ENCODE measurements around the gene SPTLC3.
A peak's percentile ranks its signal among the peaks of the same experiment; 100 is the strongest.

The SPTLC3 gene

DNA sequence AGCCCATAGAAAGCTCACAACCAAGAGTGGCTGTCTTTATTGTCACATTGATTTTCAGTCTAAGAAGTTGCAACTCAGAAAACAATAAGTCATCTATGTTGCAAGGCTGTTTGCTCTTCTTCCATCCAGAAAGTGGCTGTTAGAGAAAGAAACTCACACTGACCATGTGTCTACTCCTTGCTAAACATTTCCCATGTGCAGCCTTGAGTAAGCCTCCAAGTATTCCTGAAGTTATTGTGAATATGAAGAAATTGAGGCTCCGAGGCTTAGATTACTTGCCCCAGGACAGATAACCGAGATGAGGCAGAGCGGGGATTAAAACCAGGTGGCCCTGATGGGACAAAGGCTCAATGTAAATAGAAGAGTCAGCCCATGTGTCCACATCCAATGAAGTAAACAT is 105.0 kb downstream of the SPTLC3 start:
- H3K4me3 ChIP-seq (ENCODE audit: low read length): no peak overlapping the region
- TF ChIP-seq, protein P1, sequence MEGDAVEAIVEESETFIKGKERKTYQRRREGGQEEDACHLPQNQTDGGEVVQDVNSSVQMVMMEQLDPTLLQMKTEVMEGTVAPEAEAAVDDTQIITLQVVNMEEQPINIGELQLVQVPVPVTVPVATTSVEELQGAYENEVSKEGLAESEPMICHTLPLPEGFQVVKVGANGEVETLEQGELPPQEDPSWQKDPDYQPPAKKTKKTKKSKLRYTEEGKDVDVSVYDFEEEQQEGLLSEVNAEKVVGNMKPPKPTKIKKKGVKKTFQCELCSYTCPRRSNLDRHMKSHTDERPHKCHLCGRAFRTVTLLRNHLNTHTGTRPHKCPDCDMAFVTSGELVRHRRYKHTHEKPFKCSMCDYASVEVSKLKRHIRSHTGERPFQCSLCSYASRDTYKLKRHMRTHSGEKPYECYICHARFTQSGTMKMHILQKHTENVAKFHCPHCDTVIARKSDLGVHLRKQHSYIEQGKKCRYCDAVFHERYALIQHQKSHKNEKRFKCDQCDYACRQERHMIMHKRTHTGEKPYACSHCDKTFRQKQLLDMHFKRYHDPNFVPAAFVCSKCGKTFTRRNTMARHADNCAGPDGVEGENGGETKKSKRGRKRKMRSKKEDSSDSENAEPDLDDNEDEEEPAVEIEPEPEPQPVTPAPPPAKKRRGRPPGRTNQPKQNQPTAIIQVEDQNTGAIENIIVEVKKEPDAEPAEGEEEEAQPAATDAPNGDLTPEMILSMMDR (conservative IDR thresholded peaks at IDR 0.05; ENCODE audit: low read length): no peak
- no peak for DNase-seq (ENCODE audit: low read depth)

DNA sequence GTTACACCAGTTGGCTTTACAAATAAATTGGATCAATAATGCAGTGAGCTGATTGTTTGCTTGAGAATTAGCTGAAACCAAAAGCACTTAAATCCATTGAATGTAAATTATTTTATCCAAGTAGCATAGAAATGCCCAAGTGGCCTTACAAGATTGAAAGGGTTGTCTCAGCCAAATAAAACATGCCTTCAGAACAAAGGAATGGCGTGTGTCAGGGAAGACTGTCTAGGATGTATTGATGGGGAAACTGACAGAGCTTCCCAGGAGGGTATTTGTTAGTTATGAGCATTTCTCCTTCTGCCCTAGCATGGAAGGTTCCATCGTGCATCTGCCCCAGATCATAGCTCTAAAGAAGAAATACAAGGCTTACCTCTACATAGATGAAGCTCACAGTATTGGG is 108.4 kb downstream of the SPTLC3 start:
- TF ChIP-seq, protein P1 (conservative IDR thresholded peaks at IDR 0.05; ENCODE audit: low read length): no peak
- DNase-seq (ENCODE audit: low read depth): no peak
- no peak overlapping the region for H3K4me3 ChIP-seq (ENCODE audit: low read length)

DNA sequence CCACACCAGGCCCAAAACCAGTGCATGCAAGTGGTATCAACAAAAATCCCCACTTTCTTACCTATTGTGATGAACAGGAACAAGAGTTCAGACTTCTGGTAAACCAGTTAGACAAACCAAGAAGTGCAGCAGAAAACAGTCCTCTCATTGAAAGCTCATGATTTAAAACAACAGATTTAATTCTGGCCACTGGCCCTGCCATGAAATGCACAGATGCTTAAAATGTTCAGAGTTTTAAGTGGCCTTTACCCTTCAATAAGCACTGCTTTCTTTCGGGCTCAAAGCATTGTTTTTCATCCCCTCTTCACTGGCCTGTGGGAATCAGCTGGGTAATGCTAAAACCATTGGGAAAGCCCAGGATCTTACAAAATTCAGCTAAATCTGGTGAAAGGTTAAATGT is 109.9 kb downstream of the SPTLC3 start:
- no peak overlapping the region for H3K4me3 ChIP-seq (ENCODE audit: low read length)
- no peak for DNase-seq (ENCODE audit: low read depth)
- TF ChIP-seq, protein P1 (conservative IDR thresholded peaks at IDR 0.05; ENCODE audit: low read length): no peak

DNA sequence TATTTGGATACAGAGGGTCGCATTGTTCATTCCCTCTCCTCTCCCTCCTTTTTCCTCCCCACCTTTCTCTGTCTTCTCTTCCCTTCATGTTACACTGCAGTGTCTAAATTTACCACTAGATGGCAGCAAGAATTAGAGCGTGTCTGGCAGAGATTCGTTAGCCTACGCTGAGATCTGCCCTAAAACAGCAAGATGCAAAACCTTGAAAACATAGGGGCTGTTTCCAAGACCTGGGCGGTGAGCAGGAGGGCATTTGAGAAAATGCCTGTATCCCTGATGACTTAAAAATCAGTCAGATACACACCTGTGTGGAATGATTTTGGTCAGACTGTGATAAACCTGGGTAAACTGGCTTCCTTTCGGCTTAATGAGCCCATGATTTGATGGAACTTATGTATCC is 110.8 kb downstream of the SPTLC3 start:
- DNase-seq (ENCODE audit: low read depth): peak; percentile 65
- TF ChIP-seq, protein P1 (conservative IDR thresholded peaks at IDR 0.05; ENCODE audit: low read length): peak; percentile 95
- H3K4me3 ChIP-seq (ENCODE audit: low read length): no peak overlapping the region

DNA sequence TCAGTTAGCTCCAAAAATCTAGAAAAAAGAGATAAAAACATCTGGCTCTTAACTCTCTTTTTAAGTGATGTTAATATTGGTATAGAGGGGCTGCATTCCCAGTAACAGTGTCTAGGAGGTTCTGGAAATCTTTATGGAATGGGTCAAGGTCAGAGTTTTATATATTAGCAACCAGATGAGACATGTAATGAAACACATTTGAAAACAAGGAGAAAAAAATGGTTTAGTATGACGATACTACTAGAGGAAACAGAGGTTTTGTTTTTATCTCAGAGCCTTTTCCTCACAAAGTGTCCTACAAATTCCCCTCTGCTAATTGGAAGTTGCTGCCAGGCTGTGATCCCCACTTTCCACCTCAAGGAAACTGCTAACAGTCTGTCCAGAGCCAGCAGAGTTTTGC is 111.7 kb downstream of the SPTLC3 start:
- no peak for DNase-seq (ENCODE audit: low read depth)
- no peak overlapping the region for H3K4me3 ChIP-seq (ENCODE audit: low read length)
- TF ChIP-seq, protein P1 (conservative IDR thresholded peaks at IDR 0.05; ENCODE audit: low read length): no peak

DNA sequence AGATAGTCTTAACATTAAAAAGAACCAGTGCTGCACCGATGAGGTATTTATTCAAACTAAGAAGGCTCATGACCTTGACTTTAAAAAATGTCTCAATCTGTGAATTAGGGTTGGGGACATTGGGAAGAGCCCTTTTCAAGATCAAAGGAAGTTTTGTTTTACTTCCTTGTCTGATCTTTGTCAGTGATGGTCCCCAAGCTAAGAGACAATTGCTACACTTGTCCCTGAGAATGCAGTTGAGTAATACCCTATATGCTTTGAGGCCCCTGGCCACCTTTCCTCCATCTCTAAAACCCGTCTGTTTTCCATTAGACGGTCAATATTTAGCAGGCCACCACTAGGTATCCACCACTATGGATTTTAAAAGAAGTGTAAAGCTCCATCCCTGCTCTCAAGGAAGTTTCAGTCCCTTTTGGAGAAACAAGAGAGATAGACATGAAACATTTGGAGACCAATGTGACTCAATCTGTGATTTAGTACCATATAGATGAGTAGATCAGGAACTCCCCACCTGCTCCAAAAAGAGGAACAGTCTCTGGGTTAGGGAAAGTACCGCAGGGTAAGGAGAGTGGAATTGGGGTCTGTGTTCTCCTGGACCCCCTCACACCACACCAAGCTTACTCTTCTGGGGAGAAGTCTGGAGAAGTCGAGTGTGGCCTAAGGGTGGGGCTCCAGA is 113.2 kb downstream of the SPTLC3 start:
- H3K4me3 ChIP-seq (ENCODE audit: low read length): no peak overlapping the region
- DNase-seq (ENCODE audit: low read depth): no peak
- TF ChIP-seq, protein P1 (conservative IDR thresholded peaks at IDR 0.05; ENCODE audit: low read length): no peak

DNA sequence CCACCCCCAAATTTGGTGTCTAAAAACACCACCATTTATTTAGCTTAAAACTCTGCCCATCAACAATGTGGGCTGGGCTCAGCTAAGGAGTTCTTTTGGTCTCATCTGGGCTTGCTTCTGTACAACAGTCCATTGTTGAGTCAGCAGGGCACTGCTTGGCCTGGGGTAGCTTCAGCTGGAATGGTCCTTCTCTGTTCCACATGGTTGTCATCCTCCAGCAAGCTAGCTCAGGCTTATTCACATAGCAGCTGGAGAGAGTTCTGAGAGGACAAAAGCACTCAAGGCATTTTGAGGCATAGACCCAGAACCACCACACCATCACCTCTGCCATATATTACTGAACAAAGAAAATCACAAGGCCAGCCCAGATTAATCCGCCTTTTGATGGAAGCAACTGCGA is 116.7 kb downstream of the SPTLC3 start:
- DNase-seq (ENCODE audit: low read depth): no peak
- H3K4me3 ChIP-seq (ENCODE audit: low read length): no peak overlapping the region
- TF ChIP-seq, protein P1 (conservative IDR thresholded peaks at IDR 0.05; ENCODE audit: low read length): no peak
